ENCODE results near the gene RNFT2.
A peak's percentile ranks its signal among the peaks of the same experiment; 100 is the strongest.

Gene RNFT2

GRCh38 chr12:116838365-116838764, 100.2 kb downstream of the RNFT2 start:
- DNase-seq, result no peak

DNA sequence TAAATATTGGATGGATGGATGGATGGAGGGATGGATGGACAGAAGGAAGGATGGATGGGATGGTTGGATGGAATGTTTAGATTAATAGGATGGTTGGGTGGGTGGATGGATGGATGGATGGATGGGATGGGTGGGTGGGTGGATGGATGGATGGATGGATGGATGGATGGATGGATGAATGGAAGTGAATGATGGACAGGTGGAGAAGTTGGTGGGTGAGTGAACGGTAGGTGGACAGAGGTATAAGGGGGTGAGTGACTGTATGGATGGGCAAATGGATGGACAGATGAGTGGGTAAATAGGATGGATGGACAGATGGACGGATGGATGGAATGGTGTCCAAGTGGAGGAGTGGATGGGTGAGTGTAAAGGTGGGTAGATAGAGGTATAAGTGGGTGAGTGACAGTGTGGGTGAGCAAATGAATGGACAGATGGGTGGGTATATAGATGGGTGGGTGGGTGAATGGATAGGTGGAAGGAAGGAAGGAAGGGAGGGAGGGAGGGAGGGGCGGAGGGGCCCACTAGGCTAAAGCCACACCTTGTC, 101.2 kb downstream of the RNFT2 start:
- DNase-seq, result no peak

DNA sequence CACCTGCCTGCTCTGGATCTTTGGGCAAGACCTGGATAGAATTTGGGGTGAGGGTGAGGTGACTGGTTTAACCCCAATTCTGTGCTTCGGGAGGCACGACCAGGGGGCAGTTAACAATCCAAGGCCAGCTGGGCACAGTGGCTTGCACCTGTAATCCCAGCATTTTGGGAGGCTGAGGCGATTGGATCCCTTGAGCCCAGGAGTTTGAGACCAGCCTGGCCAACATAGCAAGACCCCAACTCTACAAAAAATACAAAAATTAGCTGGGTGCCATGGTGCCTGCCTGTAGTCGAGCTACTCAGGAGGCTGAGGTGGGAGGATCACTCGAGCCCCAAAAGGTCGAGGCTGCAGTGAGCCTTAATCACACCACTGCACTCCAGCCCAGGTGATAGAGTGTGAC, 105.0 kb downstream of the RNFT2 start:
- no peak for DNase-seq

- DNase-seq, result no peak
These were observed 111.1 kb downstream of the RNFT2 start for GRCh38 chr12:116849216-116849615.

GRCh38 chr12:116852303-116852702, 114.2 kb downstream of the RNFT2 start:
- no peak for DNase-seq

DNA sequence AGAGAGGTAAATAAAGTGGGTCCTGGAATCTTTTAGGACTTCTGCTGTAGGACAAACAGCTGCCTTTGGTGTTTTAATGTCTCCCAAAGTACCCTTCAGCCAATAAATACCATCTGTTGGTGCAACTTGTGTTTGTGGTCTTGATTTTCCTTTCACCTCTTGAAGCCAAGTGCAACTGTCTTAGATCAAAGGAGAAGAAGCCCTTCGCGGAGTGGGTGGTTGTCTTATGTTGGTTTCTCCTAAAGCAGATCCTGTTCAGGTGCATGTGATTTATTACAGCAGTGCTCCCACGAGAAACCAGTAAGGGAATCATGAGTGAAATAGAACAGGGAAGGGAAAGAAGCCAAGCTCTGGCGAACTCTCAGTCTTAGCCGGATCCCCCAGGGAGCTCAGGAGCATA, 115.4 kb downstream of the RNFT2 start:
- no peak for DNase-seq

GRCh38 chr12:116855744-116856470, 117.8 kb downstream of the RNFT2 start:
- no peak for DNase-seq

GRCh38 chr12:116856729-116857128, 118.6 kb downstream of the RNFT2 start:
- no peak for DNase-seq

DNA sequence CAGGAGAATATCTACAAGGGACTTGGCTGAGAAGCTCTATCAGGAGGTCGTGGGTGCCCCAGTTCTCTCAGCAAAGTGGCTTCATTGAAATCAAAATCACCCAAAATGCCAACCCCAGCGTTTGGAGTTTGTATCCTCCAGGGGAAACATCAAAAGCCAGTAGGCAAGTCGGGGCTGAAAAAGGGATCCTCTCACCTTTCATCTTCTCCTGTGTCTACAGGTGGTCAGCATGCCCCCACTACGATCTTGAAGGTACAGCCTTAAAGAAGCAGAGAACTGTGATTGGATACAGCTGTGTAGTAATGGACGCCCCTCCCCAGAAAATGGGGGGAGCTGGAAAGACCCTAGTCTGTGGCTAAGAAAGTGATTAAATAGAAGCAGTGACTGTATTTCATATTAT, 121.0 kb downstream of the RNFT2 start:
- DNase-seq, result no peak

DNA sequence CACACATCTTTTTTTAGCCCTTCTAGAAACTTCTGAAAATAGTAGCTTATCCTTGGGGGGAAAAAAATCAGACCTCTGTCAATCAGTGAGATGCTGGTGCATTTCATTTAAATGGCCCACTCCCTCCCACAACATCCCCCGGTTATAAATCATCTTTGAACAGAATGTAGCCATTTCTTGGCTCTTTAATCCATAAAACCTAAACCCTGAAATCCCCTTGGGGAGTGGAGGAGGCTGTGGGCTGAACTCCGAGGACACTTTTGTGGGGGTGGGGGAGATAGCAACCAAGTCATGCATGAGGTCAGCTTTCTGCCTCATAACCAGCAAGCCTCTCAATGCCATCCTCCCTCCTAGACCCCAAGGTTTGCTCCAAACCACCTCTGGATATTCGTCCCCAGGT, 122.1 kb downstream of the RNFT2 start:
- DNase-seq, result no peak

GRCh38 chr12:116861320-116861719, 123.2 kb downstream of the RNFT2 start:
- DNase-seq, result peak; percentile 18 to 34

GRCh38 chr12:116862167-116862566, 124.1 kb downstream of the RNFT2 start:
- no peak for DNase-seq

GRCh38 chr12:116863275-116863767, 125.2 kb downstream of the RNFT2 start:
- DNase-seq, result no peak

GRCh38 chr12:116864371-116865160, 126.5 kb downstream of the RNFT2 start:
- DNase-seq, result no peak

DNA sequence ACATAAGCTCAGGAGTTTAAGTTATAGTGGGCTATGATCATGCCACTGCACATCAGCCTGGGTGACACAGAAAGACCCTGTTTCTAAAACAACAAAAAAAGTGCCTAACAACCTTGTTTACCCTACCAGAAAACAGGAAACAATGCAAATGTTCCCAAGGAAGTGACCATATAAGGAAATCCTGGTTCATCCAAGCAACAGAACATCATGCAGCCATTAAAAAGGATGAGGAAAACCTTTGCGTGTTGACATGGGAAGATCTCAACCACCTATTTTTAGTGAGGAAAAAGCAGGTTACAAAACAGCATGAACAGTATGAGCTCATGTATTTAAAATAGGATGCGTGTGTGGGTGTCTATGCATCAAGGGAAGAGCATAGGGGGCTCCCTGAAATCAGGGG, 129.4 kb downstream of the RNFT2 start:
- DNase-seq, result no peak

DNA sequence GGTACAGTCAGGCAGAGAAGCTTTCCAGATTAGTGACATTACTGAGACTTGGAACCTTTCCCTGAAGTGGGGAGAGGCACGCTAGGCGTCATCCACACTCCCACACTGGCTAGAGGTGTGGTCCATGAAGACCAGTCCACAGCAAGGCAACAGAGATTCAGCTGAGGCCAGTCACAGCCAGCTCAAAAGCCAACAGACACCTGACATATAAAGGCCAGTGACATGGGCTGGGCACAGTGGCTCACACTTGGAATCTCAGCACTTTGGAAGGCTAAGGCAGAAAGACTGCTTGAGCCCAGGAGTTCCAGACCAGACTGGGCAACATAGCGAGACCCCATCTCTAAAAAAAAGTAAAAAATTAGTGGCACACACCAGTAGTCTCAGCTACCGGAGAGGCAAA, 132.2 kb downstream of the RNFT2 start:
- no peak for DNase-seq

DNA sequence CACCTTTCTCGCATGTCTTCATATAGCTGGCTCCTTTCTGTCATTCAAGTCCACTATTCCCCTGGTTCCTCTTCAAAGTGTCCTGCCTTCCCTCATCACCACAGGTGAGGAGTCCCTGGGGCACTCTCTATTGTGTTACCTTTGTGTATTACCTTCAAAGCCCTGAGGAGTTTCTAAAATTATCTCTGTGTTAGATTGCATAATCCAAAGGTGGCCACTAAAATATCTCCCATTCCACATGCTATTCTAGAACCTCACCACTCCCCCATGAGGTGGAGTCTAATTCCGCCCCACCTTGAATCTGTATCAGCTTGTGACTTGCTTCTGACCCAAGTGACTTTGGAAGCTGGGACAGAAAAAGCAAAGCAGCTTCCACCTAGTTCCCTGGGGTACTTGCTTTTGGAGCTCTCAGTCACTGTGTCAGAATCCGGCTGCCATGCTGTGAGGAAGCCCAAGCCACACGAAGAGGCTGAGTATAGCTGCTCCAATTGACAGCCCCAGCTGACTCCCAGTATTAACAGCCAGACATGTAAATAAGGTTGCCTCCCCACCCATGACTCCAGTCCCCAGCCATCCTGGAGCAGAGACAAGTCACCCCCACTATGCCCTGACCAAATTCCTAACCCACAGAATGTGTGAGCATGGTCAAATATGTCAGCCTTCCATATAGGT, 136.3 kb downstream of the RNFT2 start:
- DNase-seq, result no peak

- DNase-seq, result no peak
These were observed 138.2 kb downstream of the RNFT2 start for GRCh38 chr12:116876151-116876869.

GRCh38 chr12:116878567-116879508, 140.7 kb downstream of the RNFT2 start:
- no peak for DNase-seq

DNA sequence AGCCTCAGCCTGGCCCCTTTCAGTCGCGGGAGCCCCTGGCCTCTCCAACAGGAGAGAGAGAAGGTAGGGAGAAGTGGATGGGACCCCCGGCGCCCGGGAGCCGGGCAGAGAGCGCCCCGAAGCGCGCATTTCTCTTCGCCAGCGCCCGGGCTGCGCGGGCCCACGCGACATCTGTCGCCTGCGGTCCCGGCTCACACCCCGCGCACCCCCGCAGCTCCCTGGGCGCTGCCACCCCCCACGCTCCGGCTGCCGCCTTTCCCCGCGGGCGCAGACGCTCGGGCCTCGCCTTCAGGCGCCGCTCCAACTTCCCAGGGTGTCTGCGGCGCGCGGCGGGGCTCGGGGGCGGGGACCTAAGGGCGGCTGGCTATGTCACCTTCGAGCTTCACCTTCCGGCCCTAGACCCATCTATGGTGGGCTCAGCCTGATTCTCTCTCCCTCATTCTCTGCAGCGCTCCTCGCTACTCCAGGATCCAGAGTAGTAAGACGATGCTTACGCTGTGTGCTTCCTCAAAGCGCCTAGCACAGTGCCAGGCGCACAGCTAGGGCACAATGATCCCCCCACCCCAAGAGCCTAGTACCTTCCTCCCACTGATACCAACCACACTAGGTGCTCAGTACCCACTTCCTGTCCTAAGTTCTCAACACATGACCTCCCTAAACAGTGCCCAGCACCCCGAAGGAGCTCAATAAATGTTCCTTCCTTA, 141.5 kb downstream of the RNFT2 start:
- no peak for DNase-seq

Data from CD4-positive, alpha-beta T cell treated with Interferon alpha-2 for 1 hour (primary cell).